HepG2 (cell line): ENCODE measurements around the gene OR52W1. TPM values are rescaled to one million over a fixed set of nuclear protein-coding genes. Genes with fewer than 3 reads are reported as not detected.

Experiments used
- CBX2 ChIP-seq, 2 experiments: fragments of 200-600 bp in 1 of 2; sonication (generic); formaldehyde crosslinking in 1 of 2; IDR thresholded peaks; 2 replicates each; pipeline versions ENCODE4 v1.7.0 to v1.8.1; 2018 to 2022; ENCODE audit warnings: low read depth in 2 of 2, low read length in 1 of 2, mild to moderate bottlenecking in 1 of 2, missing genetic modification reagents in 1 of 2
- HNRNPK ChIP-seq: fragments of 200-400 bp; formaldehyde crosslinking; IDR thresholded peaks from 2 replicates; pipeline ENCODE4 v1.6.1; 2018; ENCODE audit warnings: low read length, low read depth, moderate library complexity, mild to moderate bottlenecking; ENCODE audit not compliant: poor library complexity, severe bottlenecking
- MEF2D ChIP-seq: sonication (generic); formaldehyde crosslinking; IDR thresholded peaks from 2 replicates; pipeline ENCODE4 v1.5.1; 2020; ENCODE audit warnings: mild to moderate bottlenecking, missing genetic modification reagents
- PHB2 ChIP-seq: fragments of 450-650 bp; IDR thresholded peaks from 2 replicates; pipeline ENCODE4 v1.6.1; 2018; ENCODE audit not compliant: partially characterized antibody
- SPEN ChIP-seq: sonication (generic); formaldehyde crosslinking; IDR thresholded peaks from 2 replicates; pipeline ENCODE4 v1.5.1; 2020; ENCODE audit warnings: low read depth, mild to moderate bottlenecking, missing genetic modification reagents
- SRSF1 ChIP-seq: fragments of 200-400 bp; formaldehyde crosslinking; optimal IDR thresholded peaks from 2 replicates; pipeline ENCODE3; 2017; ENCODE audit warnings: mild to moderate bottlenecking, low read depth, low read length, moderate library complexity
- TRIM24 ChIP-seq: sonication (generic); formaldehyde crosslinking; IDR thresholded peaks from 2 replicates; pipeline ENCODE4 v1.8.0; 2022; ENCODE audit warnings: mild to moderate bottlenecking, missing genetic modification reagents
- ZBTB37 ChIP-seq: sonication (generic); formaldehyde crosslinking; IDR thresholded peaks from 2 replicates; pipeline ENCODE4 v1.4.0; 2020; ENCODE audit warnings: mild to moderate bottlenecking, missing genetic modification reagents
- ZBTB39 ChIP-seq: sonication (generic); formaldehyde crosslinking; IDR thresholded peaks from 2 replicates; pipeline ENCODE4 v1.5.0; 2020; ENCODE audit warnings: missing genetic modification reagents
- ZFY ChIP-seq: sonication (generic); formaldehyde crosslinking; IDR thresholded peaks from 2 replicates; pipeline ENCODE4 v1.4.0; 2020; ENCODE audit warnings: missing genetic modification reagents
- ZNF235 ChIP-seq: sonication (generic); formaldehyde crosslinking; IDR thresholded peaks from 2 replicates; pipeline ENCODE4 v1.8.1; 2023; ENCODE audit warnings: mild to moderate bottlenecking, missing genetic modification reagents, borderline replicate concordance
- ZNF30 ChIP-seq: sonication (generic); formaldehyde crosslinking; IDR thresholded peaks from 2 replicates; pipeline ENCODE4 v1.5.0; 2020; ENCODE audit warnings: mild to moderate bottlenecking, missing genetic modification reagents
- ZNF326 ChIP-seq: sonication (generic); formaldehyde crosslinking; IDR thresholded peaks from 2 replicates; pipeline ENCODE4 v1.4.0; 2020; ENCODE audit warnings: missing genetic modification reagents, borderline replicate concordance
- ZNF431 ChIP-seq: sonication (generic); formaldehyde crosslinking; IDR thresholded peaks from 2 replicates; pipeline ENCODE4 v1.9.0; 2022; ENCODE audit warnings: missing genetic modification reagents, low read depth, mild to moderate bottlenecking, borderline replicate concordance
- ZNF512 ChIP-seq: sonication (generic); formaldehyde crosslinking; IDR thresholded peaks from 2 replicates; pipeline ENCODE4 v1.4.0; 2020; ENCODE audit warnings: mild to moderate bottlenecking, missing genetic modification reagents
- ZNF589 ChIP-seq: sonication (generic); formaldehyde crosslinking; conservative IDR thresholded peaks from 2 replicates; pipeline ENCODE4 v1.8.0; 2022; ENCODE audit warnings: mild to moderate bottlenecking, moderate library complexity, missing genetic modification reagents
- ZSCAN31 ChIP-seq: sonication (generic); formaldehyde crosslinking; IDR thresholded peaks from 2 replicates; pipeline ENCODE4 v1.5.0; 2020; ENCODE audit warnings: low read depth, mild to moderate bottlenecking, missing genetic modification reagents
- polyA plus RNA-seq, 8 experiments: library from polyadenylated mRNA; depleted of rRNA in 3 of 8; stranded (reverse) in 7 of 8; unstranded in 1 of 8; fragments of >200 nt; fragmentation: Illumina TruSeq in 4 of 8; extraction: Trizol in 4 of 8; gene quantifications; 2 replicates each; pipeline versions ENCODE4 v1.2.1 to v1.2.3, GENCODE V29; 2011 to 2016; ENCODE audit warnings: low read depth in 4 of 8, missing spikeins in 1 of 8, mixed read lengths in 1 of 8; ENCODE audit not compliant: insufficient read depth in 1 of 8
- total RNA-seq, 5 experiments: library from RNA; depleted of rRNA; stranded (reverse); fragments of >200 nt; fragmentation: Illumina TruSeq; extraction: Trizol; gene quantifications; 2 replicates each; pipeline ENCODE4 v1.2.3, GENCODE V29; 2016; ENCODE audit warnings: low read depth in 1 of 5
- TF ChIP-seq, protein P1 (sequence below): sonication (generic); formaldehyde crosslinking; IDR thresholded peaks from 2 replicates; pipeline ENCODE4 v1.4.0; 2020; ENCODE audit warnings: missing genetic modification reagents

OR52W1 gene
- total and polyA plus RNA-seq, 2 of the 13 experiments (the other 11 are each of a cell fraction or from before 2014, with no cell fraction given), result not detected

- TF ChIP-seq, protein P1, sequence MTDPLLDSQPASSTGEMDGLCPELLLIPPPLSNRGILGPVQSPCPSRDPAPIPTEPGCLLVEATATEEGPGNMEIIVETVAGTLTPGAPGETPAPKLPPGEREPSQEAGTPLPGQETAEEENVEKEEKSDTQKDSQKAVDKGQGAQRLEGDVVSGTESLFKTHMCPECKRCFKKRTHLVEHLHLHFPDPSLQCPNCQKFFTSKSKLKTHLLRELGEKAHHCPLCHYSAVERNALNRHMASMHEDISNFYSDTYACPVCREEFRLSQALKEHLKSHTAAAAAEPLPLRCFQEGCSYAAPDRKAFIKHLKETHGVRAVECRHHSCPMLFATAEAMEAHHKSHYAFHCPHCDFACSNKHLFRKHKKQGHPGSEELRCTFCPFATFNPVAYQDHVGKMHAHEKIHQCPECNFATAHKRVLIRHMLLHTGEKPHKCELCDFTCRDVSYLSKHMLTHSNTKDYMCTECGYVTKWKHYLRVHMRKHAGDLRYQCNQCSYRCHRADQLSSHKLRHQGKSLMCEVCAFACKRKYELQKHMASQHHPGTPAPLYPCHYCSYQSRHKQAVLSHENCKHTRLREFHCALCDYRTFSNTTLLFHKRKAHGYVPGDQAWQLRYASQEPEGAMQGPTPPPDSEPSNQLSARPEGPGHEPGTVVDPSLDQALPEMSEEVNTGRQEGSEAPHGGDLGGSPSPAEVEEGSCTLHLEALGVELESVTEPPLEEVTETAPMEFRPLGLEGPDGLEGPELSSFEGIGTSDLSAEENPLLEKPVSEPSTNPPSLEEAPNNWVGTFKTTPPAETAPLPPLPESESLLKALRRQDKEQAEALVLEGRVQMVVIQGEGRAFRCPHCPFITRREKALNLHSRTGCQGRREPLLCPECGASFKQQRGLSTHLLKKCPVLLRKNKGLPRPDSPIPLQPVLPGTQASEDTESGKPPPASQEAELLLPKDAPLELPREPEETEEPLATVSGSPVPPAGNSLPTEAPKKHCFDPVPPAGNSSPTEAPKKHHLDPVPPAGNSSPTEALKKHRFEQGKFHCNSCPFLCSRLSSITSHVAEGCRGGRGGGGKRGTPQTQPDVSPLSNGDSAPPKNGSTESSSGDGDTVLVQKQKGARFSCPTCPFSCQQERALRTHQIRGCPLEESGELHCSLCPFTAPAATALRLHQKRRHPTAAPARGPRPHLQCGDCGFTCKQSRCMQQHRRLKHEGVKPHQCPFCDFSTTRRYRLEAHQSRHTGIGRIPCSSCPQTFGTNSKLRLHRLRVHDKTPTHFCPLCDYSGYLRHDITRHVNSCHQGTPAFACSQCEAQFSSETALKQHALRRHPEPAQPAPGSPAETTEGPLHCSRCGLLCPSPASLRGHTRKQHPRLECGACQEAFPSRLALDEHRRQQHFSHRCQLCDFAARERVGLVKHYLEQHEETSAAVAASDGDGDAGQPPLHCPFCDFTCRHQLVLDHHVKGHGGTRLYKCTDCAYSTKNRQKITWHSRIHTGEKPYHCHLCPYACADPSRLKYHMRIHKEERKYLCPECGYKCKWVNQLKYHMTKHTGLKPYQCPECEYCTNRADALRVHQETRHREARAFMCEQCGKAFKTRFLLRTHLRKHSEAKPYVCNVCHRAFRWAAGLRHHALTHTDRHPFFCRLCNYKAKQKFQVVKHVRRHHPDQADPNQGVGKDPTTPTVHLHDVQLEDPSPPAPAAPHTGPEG (CRISPR knock-in tag), result no peak
- no peak for TF ChIP-seq PHB2
- no peak for TF ChIP-seq ZSCAN31 (CRISPR knock-in tag)
- no peak for TF ChIP-seq ZNF235 (CRISPR knock-in tag)
- TF ChIP-seq ZNF589 (CRISPR knock-in tag), result no peak
- no peak for TF ChIP-seq ZBTB37
- peak; percentile 50 for TF ChIP-seq SRSF1
- TF ChIP-seq ZNF30, result no peak
- no peak for TF ChIP-seq ZBTB39 (CRISPR knock-in tag)
- TF ChIP-seq HNRNPK, result no peak
- TF ChIP-seq ZNF326 (CRISPR knock-in tag), result no peak
- 0 out of 2 replicates have a peak, but pooled peaks have one; percentile 2 for TF ChIP-seq MEF2D (CRISPR knock-in tag)
- TF ChIP-seq ZFY (CRISPR knock-in tag), result peak; percentile 90
- no peak for TF ChIP-seq TRIM24 (CRISPR knock-in tag)
- peak; percentile 88 for TF ChIP-seq SPEN (CRISPR knock-in tag)
- no peak for TF ChIP-seq ZNF512
- no peak for TF ChIP-seq CBX2 (IDR thresholded peaks at IDR 0.05; ENCODE audit: low read depth, low read length)
- 0 out of 2 replicates have a peak, but pooled peaks have one; percentile 47 for TF ChIP-seq CBX2 (CRISPR knock-in tag; IDR thresholded peaks at IDR 0.05; ENCODE audit: low read depth)
- TF ChIP-seq ZNF431, result no peak
Observed at GRCh38 chr11:6234387-6235107, 35.5 kb downstream of the OR52W1 start, which contains the start of gene FHIP1B (continued).
